GM19463 (cell line): Measurements from ENCODE around the gene STARD8.
"Not testable (repeated sequence)": the region's sequence is repeated elsewhere in the genome, so short reads cannot be mapped to it uniquely, and the experiment has no call there.

ENCODE experiments used
- ATAC-seq: cut with Tn5 transposase; IDR thresholded peaks from one replicate; pipeline ENCODE4 v1.9.1; 2021; ENCODE audit warnings: mild to moderate bottlenecking, moderate library complexity; ENCODE audit not compliant: unreplicated experiment

STARD8 gene

DNA sequence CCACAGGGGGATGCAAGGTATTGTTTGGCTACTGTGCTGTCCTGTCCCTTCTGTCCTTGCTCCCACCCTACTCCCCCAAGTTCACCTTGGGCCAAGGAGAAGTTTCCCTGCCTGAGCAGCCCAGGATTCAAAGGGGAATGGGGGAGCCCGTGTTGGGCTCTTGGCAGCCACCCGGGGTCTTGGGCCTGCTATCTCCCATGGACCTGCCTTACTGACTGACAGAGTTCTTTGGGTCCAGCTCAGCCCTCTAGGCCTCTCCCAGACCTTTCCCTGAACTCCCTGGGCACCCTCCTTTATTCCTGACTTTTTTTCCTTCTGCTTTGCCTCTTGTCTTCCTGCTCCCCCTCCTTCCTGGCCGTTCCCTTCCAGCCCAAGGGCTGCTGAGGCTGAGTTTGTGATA is 67.4 kb downstream of the STARD8 start:
- no peak for ATAC-seq

DNA sequence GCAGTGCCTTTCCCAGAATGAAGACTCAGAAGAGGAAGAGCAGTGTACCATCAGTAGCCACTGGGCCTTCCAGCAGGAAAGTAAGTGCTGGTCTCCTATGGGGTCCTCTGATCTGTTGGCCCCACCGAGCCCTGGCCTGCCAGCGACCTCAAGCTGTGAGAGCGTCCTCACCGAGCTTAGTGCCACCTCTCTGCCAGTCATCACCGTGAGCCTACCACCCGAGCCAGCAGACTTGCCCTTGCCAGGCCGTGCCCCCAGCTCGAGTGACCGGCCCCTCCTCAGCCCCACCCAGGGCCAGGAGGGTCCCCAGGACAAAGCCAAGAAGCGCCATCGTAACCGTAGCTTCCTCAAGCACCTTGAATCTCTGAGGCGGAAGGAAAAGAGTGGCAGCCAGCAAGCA is 69.7 kb downstream of the STARD8 start:
- ATAC-seq, result no peak

DNA sequence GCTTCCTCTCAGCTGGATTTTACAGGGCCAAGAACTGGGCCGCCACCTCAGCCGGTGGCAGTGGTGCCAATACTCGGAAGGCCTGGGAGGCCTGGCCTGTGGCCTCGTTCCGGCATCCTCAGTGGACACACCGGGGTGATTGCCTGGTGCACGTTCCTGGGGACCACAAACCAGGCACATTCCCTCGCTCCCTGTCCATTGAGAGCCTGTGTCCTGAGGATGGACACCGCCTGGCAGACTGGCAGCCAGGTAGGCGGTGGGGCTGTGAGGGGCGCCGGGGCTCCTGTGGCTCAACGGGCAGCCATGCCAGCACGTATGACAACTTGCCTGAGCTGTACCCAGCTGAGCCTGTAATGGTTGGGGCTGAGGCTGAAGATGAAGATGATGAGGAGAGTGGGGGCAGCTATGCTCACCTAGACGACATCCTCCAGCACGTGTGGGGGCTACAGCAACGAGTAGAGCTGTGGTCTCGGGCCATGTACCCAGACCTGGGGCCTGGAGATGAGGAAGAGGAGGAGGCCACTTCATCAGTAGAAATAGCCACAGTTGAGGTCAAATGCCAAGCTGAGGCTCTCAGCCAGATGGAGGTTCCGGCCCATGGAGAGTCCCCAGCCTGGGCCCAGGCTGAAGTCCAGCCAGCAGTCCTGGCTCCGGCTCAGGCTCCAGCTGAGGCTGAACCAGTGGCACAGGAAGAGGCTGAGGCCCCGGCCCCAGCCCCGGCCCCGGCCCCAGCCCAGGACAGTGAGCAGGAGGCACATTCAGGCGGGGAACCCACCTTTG is 70.4 kb downstream of the STARD8 start:
- no peak for ATAC-seq

DNA sequence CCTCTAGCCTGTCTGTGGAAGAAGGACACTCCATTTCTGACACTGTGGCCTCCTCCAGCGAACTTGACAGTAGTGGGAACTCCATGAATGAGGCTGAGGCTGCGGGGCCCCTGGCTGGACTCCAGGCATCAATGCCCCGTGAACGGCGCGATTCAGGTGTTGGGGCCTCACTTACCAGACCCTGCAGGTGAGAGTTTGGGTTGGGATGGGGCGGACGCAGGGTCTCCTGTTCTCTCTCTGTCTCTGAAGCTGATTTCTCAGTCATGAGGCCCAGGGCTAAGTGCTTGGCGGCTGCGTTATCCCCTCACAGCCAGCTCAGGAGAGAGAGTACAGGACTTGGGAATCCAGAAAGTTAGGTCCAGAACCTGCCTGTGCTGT is 71.0 kb downstream of the STARD8 start:
- ATAC-seq, result no peak

DNA sequence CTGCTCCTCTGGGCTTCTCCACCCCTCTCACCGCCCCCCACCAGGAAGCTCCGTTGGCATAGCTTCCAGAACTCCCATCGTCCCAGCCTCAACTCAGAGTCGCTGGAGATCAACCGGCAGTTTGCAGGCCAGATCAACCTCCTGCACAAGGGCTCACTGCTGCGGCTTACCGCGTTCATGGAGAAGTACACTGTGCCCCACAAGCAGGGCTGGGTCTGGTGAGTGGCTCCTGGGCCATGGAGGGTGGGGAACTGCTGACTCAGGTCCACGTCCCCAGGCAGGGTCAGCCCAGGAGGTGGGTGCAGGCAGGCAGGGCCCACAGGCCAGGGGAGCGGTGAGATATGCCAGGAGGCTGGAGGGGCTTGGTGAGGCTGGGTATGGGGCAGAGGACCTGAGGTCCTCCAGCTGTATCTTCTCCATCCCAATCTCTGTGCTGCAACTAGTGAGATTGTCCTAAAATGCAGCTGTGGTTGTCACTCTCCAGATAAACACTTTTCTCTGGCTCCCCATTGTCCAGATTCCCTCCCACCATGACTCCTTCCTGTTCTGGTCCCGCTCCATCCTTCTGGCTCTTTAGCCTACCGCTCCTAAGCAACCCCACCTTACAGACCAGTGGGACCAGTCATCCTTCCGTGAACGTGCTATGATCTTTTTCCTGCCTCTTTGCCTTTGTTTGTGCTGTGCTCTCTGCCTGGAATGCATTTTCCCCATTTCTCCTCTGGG is 71.9 kb downstream of the STARD8 start:
- no peak for ATAC-seq

DNA sequence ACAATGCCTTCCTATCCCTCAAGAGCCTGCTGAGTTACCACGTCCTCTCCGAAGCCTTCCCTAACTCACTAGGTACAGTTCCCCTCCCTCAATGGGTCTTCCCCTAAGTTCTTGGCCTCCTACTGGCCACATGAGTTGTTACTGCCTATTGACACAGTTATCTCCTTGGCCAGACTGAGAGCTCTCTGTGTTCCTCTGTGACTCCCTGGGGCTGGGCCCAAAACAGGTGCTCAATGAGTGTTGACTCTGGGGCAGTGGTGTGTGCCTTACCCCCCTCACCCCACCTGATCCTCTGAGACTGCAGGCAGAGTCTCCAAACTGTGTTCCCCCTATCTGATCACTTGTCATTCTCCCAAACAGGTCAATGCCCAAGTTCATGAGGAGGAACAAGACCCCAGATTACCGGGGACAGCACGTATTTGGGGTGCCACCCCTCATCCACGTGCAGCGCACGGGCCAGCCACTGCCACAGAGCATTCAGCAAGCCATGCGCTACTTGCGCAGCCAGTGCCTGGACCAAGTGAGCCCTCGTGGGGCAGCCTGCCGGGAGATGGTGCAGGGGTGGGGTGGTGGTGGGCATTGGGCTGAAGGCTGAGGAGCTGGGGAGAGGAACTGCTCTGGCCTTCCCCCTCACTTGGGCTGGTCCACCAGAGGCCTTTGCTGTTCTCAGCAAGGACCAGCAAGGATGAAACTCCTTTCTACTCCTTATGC is 72.6 kb downstream of the STARD8 start:
- ATAC-seq, result no peak

DNA sequence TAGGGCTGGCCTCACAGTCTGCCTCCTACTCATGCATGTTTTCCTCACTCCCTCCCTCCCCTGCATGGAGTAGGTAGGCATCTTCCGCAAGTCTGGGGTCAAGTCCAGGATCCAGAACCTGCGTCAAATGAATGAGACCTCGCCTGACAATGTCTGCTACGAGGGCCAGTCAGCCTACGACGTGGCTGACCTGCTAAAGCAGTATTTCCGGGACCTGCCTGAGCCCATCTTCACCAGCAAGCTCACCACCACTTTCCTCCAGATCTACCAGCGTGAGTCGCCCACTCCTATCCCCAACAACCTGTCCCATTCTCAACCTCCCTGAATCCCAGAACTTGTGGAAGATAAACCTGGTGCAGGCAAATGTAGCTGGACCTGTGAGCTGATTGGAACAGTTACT is 73.4 kb downstream of the STARD8 start:
- ATAC-seq, result no peak

DNA sequence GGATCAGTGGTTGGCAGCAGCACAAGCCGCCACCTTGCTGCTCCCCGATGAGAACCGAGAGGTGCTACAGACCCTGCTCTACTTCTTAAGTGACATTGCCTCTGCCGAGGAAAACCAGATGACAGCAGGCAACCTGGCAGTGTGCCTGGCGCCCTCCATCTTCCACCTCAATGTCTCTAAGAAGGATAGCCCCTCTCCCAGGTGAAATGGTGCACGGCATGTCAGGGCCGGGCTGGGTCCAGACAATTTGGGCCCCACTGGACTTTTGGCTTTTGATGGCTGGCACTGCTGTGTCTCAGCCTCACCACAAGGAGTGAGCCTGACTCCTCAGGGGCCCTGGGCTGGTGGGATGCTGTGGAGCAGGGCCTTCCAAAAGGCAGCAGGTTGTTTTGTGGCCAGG is 74.1 kb downstream of the STARD8 start:
- ATAC-seq, result no peak

DNA sequence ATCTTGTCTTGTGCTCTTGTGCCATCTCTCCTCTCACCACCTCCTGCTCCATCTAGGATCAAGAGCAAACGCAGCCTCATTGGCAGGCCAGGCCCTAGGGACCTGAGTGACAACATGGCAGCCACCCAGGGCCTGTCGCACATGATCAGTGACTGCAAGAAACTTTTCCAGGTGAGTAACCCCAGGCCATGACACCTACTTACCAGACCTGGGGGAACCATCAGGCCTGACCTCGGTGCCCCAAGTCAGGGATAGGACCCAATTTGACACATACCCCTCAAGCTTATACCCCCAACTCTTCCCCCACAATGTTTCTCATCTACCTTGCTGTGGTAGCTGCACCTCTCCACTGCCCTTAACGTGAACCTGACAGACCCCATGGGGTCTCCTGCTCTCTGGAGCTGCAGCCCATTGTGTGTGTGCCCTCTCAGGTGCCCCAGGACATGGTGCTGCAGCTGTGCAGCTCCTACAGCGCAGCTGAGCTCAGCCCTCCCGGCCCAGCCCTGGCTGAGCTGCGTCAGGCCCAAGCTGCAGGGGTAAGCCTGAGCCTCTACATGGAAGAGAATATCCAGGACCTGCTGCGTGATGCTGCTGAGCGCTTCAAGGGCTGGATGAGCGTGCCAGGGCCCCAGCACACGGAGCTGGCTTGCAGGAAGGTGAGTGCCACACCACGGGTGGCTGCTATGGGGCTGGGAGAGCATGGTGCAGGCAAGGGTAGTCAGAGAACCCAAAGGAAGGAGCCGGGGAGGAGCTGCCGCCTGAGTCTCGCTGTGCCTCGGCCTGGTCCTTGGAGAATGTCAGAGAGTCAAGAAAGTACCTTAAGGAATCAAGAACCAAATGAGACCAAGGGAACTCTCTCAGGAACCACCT is 74.8 kb downstream of the STARD8 start:
- no peak for ATAC-seq

DNA sequence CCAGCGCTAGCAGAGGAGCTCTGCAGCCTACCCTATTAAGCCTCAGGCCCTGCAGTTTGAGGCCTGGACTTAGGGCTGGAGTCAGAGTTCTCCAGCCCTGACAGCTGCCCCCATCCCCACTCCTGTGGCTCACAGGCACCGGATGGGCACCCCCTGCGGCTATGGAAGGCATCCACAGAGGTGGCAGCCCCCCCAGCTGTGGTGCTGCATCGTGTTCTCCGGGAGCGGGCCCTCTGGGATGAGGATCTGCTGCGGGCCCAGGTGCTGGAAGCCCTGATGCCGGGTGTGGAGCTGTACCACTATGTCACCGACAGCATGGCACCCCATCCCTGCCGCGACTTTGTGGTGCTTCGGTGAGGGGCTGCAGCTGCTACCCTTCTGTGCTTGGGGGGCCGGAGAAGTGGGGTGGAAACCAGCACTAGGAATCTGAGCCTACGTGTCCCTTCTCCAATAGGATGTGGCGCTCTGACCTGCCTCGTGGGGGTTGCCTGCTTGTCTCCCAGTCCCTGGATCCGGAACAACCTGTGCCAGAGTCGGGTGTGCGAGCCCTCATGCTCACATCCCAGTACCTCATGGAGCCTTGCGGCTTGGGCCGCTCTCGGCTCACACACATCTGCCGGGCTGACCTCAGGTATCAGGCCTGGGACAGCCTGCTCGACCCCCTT is 76.2 kb downstream of the STARD8 start:
- no peak for ATAC-seq

DNA sequence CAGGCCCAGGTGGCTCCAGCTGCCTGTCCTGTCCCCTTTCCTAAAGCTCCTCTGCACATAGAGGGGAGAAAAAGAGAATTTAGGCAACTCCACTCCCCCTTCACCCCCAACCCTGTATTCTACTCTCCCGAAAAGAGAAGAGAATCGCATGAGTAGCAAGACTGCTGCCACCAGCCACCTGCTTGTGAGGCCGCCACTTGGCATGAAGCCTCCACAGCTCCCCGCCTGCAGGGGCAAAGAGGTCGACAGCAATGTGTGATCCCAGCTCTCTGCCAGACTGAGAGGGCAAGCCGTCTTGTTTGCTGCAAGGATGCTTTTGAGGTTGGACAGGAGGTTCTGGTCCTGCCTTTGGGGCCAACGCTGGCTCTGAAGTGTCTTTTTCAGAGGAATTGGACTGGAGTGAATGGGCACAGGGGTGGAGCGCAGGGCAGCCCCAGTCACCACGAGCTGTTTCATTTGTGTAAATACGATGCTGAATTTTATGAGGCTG is 77.1 kb downstream of the STARD8 start:
- ATAC-seq, result no peak

DNA sequence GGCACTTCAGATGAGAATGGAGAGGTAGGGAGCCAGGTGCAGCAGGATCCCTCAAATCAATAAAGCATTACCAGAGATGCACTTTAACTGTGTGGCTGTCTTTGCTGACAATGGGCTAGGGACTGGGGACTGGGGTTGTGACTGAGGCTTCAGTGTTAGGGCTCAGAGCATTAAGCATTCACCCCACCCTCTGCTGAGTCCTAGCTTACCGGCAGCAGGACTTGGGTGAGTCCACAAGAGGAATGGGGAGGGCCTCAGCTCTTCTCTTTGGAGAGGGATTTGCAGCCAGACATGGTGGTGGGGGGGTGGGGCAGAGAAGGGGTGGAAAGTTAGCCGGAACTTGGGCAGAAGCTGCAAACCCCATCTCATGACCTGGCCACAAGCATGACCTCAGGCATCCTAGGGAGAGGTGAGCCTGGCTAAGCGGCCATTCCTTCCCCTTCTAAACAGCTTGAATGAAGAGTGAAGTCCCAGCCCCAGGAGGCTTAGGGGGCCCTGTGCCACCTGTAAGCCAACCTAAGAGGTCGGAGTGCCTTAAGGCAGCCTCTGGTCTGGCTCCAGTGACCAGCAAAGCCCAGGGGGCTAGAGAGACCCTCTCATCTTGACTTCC is 78.4 kb downstream of the STARD8 start:
- ATAC-seq, result no peak

DNA sequence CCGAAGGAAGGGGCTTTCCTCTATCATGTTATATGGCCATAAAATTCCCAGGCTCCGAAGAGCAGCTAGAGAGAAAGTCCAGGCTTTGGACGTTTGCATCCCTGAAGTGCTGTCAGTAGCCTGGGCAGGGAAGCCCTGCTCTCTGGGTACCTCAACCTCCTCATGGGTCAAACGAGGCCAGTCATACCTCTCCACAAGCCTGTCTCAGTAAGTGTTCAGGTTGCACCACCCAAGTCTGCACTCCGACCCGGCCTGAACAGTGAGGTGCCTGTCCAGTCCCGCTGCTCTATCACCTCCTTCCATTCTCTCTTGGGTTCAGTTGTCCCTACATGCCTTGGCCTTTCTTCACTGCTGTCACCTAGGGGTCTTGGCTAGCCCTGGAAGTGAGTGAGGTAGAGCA is 78.9 kb downstream of the STARD8 start:
- no peak for ATAC-seq

DNA sequence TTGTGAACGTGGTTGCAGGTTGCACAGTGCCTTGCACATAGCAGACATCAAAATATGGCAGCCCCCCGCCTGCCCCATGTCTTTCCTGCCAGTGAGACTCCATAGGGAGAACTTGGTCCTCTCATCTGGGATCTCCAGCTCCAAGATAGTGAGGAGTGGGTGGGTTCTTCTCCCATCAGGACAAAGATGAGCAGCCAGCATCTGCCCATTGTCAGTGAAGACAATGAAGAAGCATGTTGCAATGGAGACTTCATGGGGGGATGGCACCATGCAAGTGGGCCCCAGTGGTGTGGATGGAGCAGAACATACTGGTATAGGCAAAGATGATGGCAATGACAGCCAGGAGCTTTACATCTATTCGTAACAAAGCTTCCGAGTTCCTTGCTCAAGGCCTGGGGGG is 80.2 kb downstream of the STARD8 start:
- no peak for ATAC-seq

DNA sequence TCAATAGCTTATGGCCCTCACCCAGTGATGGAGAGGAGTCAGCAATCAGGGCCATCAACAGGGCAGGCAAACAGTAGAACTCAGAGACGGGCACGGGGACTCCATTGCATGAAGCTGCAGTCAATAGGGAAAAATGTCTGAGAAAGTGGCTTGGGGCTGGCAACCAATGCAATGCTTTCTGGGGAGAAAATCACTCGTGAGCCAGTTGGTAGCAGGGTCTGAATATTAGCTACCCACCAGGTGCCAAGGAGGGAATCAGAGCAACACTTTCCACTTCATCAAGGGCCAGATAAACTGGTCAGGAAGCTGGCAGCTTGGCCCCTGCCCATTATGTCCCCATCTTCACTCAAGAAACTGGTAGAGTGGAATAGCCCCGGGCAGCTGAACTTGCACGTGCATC is 80.7 kb downstream of the STARD8 start:
- no peak for ATAC-seq

DNA sequence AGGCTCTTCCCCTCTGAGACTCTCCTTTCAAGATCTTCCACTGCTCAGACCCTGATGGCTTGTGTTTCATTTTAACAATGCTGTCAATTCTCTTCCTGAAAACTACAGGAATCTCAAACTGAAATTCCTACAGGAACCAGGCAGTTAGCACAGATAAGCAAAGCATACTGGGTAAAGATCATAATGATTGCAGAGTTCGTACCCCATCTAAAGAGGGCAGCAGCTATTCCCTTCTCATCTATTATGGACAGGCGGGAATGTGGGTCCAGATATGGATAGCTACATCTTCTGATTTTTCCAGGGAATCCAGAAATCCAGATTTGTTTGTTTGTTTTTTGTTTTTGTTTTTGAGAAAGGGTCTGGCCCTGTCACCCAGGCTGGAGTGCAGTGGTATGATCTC is 83.8 kb downstream of the STARD8 start:
- no peak for ATAC-seq

DNA sequence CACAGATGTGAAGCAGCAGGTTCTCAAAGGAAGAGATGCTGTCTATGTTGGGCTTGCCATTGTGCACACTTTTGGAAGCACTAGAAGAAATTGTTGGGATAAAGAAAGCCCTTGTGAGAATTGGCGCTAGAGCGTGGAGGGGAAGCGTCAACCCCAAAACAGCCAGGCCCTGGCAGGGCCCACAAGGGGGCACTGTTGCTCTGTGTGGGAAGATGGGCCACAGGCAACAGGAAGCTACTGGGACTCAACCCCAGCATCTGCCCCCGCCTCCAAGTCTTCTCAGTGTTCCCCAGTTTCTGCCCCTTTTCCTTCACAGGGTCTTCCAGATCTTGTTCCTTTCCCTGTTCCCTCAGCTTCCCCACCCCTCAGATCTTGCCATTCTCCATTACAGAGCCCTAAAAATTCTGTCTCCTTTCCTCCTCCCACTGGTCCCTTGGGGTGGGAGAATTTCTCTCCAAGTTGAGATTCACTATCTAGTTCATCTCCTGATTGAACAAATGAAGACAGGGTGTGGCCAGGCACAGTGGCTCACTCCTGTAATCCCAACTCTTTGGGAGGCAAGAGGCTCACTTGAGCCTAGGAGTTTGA is 85.5 kb downstream of the STARD8 start:
- peak; percentile 87 for ATAC-seq

DNA sequence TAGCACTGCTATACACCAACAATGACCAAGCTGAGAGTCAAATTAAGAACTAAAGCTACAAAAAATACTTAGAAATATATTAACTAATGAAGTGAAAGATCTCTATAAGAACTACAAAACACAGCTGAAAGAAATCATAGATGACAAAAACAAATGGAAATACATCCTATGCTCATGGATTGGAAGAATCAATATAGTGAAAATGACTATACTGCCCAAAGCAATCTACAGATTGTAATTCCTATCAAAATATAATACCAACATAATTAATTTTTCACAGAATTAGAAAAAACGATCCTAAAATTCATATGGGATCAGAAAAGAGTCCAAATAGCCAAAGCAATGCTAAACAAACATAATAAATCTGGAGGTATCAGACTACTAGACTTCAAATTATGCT is 87.8 kb downstream of the STARD8 start:
- ATAC-seq, result no peak

DNA sequence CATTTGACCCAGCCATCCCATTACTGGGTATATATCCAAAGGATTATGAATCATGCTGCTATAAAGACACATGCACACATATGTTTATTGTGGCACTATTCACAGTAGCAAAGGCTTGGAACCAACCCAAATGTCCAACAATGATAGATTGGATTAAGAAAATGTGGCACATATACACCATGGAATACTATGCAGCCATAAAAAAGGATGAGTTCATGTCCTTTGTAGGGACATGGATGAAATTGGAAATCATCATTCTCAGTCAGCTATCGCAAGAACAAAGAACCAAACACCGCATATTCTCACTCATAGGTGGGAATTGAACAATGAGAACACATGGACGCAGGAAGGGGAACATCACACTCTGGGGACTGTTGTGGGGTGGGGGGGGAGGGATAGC is 94.4 kb downstream of the STARD8 start:
- not testable (repeated sequence) for ATAC-seq

DNA sequence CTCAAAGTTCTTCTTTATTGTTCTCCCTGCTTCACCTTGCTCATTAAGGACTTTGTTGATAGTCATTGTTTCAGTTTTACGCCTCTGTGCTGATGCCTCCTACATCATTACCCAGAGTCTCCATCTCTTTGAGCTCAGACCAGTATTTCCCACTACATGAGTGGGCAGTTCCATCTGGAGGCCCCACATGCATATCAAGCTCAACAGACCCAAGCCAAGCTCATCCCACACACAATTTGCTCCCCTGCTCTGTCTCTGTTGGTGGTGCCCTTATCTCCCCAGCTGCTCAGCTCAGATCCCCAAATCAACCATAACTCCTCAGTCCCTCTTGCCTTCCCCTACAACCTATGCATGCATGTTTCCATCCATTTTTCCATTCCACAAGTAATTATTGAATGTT is 96.3 kb downstream of the STARD8 start:
- no peak for ATAC-seq
